ENCODE results near the gene SLC66A1. TPM values are rescaled to one million over a fixed set of nuclear protein-coding genes. Genes with fewer than 3 reads are reported as not detected.
"Not testable (repeated sequence)": the region's sequence is repeated elsewhere in the genome, so short reads cannot be mapped to it uniquely, and the experiment has no call there.

The SLC66A1 gene
- total RNA-seq, 4 donors from 2014 or later = 10.0 to 16.5 (median 11.3) TPM

- TF ChIP-seq POLR2AphosphoS5 (IDR thresholded peaks at IDR 0.05) (no peak), EP300 (IDR thresholded peaks at IDR 0.05) (no peak), POLR2A (IDR thresholded peaks at IDR 0.05; ENCODE audit: low read depth) (no peak)
- TF ChIP-seq, protein P1, sequence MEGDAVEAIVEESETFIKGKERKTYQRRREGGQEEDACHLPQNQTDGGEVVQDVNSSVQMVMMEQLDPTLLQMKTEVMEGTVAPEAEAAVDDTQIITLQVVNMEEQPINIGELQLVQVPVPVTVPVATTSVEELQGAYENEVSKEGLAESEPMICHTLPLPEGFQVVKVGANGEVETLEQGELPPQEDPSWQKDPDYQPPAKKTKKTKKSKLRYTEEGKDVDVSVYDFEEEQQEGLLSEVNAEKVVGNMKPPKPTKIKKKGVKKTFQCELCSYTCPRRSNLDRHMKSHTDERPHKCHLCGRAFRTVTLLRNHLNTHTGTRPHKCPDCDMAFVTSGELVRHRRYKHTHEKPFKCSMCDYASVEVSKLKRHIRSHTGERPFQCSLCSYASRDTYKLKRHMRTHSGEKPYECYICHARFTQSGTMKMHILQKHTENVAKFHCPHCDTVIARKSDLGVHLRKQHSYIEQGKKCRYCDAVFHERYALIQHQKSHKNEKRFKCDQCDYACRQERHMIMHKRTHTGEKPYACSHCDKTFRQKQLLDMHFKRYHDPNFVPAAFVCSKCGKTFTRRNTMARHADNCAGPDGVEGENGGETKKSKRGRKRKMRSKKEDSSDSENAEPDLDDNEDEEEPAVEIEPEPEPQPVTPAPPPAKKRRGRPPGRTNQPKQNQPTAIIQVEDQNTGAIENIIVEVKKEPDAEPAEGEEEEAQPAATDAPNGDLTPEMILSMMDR (IDR thresholded peaks at IDR 0.05) = no peak
- H3K36me3 ChIP-seq = no peaks in the 10 kb centered on the region
Observed at GRCh38 chr1:19272064-19272463, 40.1 kb upstream of the SLC66A1 start.

GRCh38 chr1:19273106-19273843, 38.9 kb upstream of the SLC66A1 start:
- no peak for DNase-seq (ENCODE audit: extremely low spot score)
- Histone ChIP-seq H3K9me3 (no peaks in the 10 kb centered on the region), H3K4me3 (peak overlapping the region in 2 of 4 donors; percentile 24 to 32), H3K27me3 (peaks cover 0 to 15% (median 4%) of the 10 kb centered on the region in 4 donors), H3K36me3 (no peaks in the 10 kb centered on the region), H3K27ac (replicated peaks in 1 of 4) (no peak overlapping the region), H3K4me1 (peaks cover 0 to 9% (median 7%) of the 10 kb centered on the region in 4 donors)
- TF ChIP-seq POLR2AphosphoS5 (IDR thresholded peaks at IDR 0.05) = no peak
- TF ChIP-seq, protein P1 (IDR thresholded peaks at IDR 0.05) = no peak
- no peak for TF ChIP-seq POLR2A (IDR thresholded peaks at IDR 0.05; ENCODE audit: low read depth)
- TF ChIP-seq EP300 (IDR thresholded peaks at IDR 0.05) = no peak
- 82% methylated on average over 20 of the region's 22 CpGs for WGBS
- intact Hi-C loops (cut with DNase I) = no loop called here

More at GRCh38 chr1:19272064-19272463, 40.1 kb upstream of the SLC66A1 start:
- intact Hi-C loops (cut with DNase I) = no loop called here
- no peak for DNase-seq (ENCODE audit: extremely low spot score)
- Histone ChIP-seq H3K27me3 (peaks cover 0 to 15% (median 4%) of the 10 kb centered on the region in 4 donors), H3K4me3 (no peak overlapping the region), H3K27ac (replicated peaks in 1 of 4) (no peak overlapping the region), H3K9me3 (no peaks in the 10 kb centered on the region), H3K4me1 (peaks cover 0 to 9% (median 7%) of the 10 kb centered on the region in 4 donors)

GRCh38 chr1:19273844-19274531, 38.1 kb upstream of the SLC66A1 start:
- peak overlapping the region in 3 of 4 donors; percentile 24 to 32 (median 30) for H3K4me3 ChIP-seq
- H3K27ac ChIP-seq (replicated peaks in 1 of 4); H3K9me3 ChIP-seq; H3K36me3 ChIP-seq; H3K4me1 ChIP-seq; intact Hi-C loops (cut with DNase I); DNase-seq (ENCODE audit: extremely low spot score): not testable (repeated sequence)
- H3K27me3 ChIP-seq = peaks cover 0 to 15% (median 4%) of the 10 kb centered on the region in 4 donors
- WGBS = 20% methylated on average over 1 of the region's 66 CpGs

- H3K4me1 ChIP-seq = peaks cover 0 to 9% (median 7%) of the 10 kb centered on the region in 4 donors
- TF ChIP-seq EP300 (IDR thresholded peaks at IDR 0.05) = no peak
- no peak for TF ChIP-seq POLR2A (IDR thresholded peaks at IDR 0.05; ENCODE audit: low read depth)
- no peak for TF ChIP-seq POLR2AphosphoS5 (IDR thresholded peaks at IDR 0.05)
- TF ChIP-seq, protein P1 (IDR thresholded peaks at IDR 0.05) = no peak
- H3K27ac ChIP-seq (replicated peaks in 1 of 4) = no peak overlapping the region
- no peak for DNase-seq (ENCODE audit: extremely low spot score)
- 91% methylated on average over 5 of the region's 5 CpGs for WGBS
- H3K36me3 ChIP-seq = no peaks in the 10 kb centered on the region
- no peaks in the 10 kb centered on the region for H3K9me3 ChIP-seq
- peaks cover 0 to 15% (median 4%) of the 10 kb centered on the region in 4 donors for H3K27me3 ChIP-seq
- intact Hi-C loops (cut with DNase I) = no loop called here
- no peak overlapping the region for H3K4me3 ChIP-seq
Observed at GRCh38 chr1:19274636-19275035, 37.5 kb upstream of the SLC66A1 start.

- H3K4me1 ChIP-seq = peaks cover 2 to 10% (median 8%) of the 10 kb centered on the region in 4 donors
- no peak for DNase-seq (ENCODE audit: extremely low spot score)
- H3K27ac ChIP-seq (replicated peaks in 1 of 4) = no peak overlapping the region
- TF ChIP-seq POLR2A (IDR thresholded peaks at IDR 0.05; ENCODE audit: low read depth) = no peak
- TF ChIP-seq POLR2AphosphoS5 (IDR thresholded peaks at IDR 0.05) = no peak
- no peak for TF ChIP-seq EP300 (IDR thresholded peaks at IDR 0.05)
- TF ChIP-seq, protein P1 (IDR thresholded peaks at IDR 0.05) = no peak
- no peaks in the 10 kb centered on the region for H3K27me3 ChIP-seq
- intact Hi-C loops (cut with DNase I) = no loop called here
- 89% methylated on average over 8 of the region's 9 CpGs for WGBS
- H3K4me3 ChIP-seq = no peak overlapping the region
- H3K9me3 ChIP-seq = no peaks in the 10 kb centered on the region
- peaks cover 0 to 14% (median 0%) of the 10 kb centered on the region in 4 donors for H3K36me3 ChIP-seq
Observed at GRCh38 chr1:19283891-19284290, 28.2 kb upstream of the SLC66A1 start.
